MV-4-11 (cell line): ENCODE data around the gene LIPG.
"Not testable (repeated sequence)": the region's sequence is repeated elsewhere in the genome, so short reads cannot be mapped to it uniquely, and the experiment has no call there.

Experiments used
- DNase-seq: peaks from one replicate; lab custom pipeline; 2025; lab: John Stamatoyannopoulos, UW

Gene LIPG

DNA sequence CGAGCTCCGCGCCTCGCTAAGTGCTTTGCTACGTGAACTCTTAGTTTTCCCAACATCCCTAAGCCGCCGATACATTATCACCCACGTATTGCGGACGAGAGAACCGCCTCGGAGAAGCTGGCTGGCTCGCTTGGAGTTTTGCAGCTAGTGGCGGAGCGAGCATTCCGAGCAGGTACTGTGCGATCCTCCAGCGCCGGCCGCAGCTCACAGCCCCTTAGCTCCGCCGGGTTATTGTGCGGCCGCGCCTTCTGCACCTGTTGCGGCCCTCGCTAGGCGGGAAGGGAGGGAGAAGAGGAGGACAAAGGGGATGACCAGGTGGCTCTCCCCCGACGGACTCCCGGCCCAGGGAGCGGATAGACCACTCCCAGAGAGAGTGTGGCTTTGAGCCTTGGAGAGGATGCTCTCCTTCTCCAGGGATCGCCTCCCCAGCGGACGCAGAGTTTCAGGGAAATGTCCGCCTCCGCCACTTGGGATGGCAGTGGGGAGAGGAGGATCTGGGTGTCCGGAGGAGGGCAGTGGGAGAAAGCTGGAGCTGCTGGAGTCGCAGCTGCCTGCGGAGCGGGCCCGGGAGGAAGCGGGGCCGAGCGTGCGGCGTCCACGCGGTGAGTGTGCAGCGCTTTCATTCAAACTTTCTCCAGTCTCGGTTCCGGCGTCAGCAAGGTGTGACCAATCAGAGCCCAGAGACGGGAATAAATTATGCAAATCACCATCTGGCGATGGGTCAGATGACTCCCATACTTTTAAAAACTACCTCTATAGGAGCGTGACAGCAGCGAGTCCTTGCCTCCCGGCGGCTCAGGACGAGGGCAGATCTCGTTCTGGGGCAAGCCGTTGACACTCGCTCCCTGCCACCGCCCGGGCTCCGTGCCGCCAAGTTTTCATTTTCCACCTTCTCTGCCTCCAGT lies at the start of gene LIPG:
Gene LIPG (plus strand): TSS at position 769 of the 905 bp plus-strand sequence. CDS start 252 bp downstream, outside the sequence.
- no peak for DNase-seq

DNA sequence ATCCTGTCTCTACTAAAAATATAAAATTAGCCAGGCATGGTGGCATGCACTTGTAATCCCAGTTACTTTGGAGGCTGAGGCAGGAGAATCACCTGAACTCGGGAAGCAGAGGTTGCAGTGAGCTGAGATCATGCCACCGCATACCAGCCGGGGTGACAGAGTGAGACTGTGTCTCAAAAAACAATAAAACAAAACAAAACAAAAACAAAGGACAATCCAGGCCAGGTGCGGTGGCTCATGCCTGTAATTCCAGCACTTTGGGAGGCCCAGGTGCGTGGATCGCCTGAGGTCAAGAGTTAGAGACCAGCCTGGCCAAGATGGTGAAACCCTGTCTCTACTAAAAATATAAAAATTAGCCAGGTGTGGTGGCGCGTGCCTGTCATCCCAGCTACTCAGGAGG lies 49.0 kb upstream of the LIPG start:
- not testable (repeated sequence) for DNase-seq

DNA sequence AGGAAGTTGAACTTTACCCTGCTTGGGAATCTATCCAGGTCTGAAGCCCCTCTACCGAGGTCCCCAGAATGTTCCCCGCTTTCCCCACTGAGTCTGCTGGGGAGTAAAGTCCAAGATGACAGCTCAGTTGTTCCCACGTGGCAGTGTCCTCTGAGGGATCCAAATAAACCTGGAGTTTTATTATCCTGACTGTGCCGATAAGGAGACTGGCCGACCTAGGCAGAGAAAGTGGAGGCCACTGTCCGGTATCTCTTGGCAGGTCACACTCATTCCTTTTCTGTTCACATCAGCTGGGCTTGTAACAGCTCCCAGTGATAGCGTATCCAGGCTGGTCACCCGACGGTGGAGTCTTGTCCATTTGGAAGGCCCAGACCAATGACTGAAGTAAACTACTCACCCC lies 47.3 kb upstream of the LIPG start:
- no peak for DNase-seq

DNA sequence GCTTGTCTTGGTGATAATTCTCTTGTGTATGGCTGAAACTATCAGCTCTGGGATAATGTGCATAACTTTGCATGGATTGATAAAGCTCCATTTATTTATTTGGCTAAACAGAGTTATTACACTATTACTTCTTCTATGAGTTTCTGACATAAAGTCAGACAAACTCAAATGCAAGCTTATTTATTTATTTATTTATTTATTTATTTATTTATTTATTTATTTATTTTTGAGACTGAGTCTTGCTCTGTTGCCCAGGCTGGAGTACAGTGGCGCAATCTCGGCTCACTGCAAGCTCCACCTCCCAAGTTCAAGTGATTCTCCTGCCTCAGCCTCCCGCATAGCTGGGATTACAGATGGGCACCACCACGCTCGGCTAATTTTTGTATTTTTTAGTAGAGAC lies 46.9 kb upstream of the LIPG start:
- not testable (repeated sequence) for DNase-seq

DNA sequence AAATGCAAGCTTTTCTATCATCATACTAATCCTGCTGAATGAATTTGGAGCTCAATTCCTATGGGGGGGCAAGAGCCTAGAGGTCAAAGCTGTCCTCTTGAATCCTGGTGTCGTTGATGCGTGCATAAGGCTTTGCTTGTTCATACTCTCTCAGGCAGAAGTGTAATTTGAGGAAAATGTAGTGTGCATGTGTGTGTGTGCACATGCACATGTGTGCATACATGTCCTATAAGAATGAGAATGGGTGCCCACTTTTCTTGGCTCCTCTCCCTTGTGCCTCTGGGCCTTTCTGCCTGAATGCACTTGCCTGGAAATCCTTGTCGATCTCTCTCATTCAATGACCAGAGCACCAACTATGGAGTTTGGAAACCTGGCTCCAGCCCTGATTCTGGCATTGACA lies 46.3 kb upstream of the LIPG start:
- no peak for DNase-seq

DNA sequence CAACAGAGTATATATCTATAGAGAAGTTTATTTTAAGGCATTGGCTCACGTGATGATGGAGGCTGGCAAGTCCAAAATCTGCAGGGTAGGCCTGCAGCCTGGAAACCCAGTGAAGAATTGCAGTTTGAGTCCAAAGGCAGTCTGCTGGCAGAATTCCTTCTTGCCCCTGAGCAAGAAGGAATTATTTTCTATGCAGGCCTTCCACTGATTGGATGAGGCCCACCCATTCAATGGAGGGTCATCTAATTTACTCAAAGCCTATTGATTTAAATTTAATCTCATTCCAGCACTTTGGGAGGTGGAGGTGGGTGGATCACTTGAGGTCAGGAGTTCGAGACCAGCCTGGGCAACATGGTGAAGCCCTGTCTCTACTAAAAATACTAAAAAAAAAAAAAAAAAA lies 44.4 kb upstream of the LIPG start:
- no peak for DNase-seq

DNA sequence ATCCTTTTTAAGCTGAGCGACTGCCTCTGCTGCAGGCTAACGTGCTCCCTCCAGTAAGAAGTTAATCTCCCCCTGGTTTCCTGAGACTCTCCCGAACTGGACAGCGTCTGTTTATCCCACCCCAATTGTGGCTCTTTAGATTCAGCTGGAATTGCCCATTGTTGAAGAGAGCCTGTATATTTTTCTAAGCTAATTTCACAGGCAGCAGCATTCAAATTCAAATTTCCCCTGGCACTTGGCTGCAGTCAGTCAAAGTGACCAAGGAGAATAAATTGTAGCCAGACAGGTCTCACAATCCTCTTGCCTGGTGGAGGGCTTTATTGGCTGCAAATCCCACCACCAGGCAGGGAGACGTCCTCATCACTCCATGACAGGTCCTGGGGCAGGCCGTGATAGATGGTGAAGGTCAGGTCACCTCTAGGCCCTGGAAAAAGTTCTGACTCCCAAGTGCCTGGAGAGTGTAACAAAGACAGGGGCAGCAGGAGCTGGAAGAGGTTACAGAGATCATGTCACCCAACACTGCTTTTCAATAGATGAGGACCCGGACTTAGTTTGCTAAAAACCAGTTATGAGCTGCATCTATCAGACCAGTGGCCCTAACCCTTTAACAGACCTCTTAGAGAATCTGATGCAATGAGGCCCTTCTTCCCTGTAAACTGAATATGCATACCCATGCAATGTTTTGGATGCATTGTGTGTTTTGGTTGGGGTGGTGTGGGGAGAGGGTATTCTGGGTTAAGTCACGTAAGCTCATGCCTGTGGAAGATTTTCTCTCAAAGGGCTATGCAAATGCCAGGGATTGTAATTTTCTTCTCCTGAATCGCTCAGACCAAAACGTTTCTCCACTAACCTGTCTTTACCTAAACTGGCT lies 42.5 kb upstream of the LIPG start:
- peak; percentile 15 for DNase-seq

DNA sequence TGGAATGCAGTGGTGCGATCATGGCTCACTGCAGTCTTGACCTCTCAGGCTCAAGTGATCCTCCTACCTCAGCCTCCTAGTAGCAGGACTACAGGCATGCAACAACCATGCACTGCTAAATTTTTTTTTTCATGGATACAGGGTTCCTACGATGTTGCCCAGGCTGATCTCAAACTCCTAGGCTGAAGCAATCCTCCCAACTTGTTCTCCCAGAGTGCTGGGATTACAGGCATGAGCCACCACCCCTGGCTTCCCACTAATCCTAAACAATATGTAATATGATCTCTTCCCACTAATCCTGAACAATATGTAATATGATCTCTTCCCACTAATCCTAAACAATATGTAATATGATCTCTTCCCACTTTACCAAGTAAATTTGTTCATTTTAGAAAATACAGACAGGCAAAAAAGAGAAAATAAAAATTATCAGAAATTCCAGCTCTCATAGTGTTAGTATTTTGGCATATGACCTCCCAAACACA lies 41.2 kb upstream of the LIPG start:
- DNase-seq = no peak

DNA sequence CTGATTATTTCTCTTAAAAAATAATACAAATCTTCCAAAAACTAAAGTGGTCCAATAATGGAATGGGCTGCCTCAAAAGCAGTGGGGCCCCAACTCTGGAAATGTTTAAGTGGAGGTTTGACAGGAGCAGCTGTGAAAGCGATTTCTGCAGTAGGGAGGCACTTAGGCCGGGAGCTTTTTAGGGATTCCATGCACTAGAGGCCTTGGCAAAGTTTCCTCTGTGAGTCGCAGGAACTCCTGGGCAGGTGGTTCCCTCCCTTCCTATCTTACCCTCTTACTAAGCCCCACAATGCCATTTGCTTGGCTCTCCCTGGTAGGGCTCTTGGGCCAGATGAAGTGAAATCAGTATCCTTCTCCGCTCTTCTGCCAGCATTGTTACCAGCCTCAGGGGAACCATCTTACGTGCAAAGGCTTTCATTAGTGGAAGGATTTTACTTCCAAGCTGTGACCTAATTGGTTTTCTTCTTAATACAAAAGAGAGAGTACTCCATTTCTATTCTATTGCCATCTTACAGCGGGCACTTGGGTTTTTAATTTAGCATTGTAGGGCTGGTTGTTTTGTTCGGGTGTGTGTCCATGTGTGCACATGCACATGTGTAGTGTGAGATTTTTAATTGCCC lies 40.5 kb upstream of the LIPG start:
- no peak for DNase-seq

DNA sequence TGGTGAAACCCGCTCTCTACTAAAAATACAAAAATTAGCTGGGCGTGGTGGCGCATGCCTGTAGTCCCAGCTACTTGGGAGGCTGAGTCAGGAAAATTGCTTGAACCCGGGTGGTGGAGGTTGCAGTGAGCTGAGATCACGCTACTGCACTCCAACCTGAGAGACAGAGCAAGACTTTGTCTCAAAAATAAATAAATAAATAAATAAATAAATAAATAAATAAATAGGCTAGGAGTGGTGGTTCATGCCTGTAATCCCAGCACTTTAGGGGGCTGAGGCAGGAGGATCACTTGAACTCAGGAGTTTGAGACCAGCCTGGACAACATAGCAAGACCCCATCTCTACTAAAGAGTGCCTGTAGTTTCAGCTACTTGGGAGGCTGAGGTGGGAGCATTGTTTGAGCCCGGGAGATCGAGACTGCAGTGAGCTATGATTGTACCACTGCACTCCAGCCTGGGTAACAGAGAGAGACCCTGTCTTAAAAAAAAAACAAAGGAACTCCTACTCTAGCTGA lies 38.2 kb upstream of the LIPG start:
- not testable (repeated sequence) for DNase-seq

DNA sequence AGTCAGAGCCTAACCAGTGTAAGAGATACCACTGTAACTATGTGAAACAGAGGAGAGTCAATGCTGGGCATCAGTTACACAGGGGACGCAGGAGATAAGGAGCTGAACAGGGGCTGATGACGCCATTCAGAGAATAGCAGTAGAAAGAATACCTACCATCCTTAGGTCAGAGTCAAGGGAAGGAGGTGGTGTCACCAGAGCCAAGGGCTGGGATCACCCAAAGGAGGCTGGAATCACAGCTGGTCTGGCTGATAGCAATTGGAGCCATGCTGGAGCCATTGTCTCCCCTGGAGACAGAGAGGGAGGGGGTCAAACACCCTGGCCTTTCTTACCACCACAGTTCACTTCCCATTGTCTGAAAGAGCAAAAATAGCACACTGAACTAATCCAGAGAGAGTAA lies 37.5 kb upstream of the LIPG start:
- DNase-seq = no peak

DNA sequence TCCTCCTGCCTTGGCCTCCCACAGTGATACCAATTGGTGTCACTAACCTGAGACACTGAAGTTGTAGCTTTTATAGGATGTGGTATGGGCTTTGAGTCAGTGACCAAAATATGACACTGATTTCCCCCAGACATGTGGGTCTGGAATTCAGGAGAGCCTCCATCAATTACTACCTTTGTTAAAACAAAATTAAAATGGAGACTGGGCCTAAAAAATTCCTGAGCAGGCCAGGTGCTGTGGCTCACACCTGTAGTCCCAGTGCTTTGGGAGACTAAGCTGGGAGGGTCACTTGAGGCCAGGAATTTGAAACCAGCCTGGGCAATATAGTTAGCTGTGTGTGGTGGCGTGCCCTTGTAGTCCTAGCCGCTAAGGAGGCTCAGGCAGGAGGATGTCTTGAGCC lies 36.9 kb upstream of the LIPG start:
- DNase-seq = no peak

DNA sequence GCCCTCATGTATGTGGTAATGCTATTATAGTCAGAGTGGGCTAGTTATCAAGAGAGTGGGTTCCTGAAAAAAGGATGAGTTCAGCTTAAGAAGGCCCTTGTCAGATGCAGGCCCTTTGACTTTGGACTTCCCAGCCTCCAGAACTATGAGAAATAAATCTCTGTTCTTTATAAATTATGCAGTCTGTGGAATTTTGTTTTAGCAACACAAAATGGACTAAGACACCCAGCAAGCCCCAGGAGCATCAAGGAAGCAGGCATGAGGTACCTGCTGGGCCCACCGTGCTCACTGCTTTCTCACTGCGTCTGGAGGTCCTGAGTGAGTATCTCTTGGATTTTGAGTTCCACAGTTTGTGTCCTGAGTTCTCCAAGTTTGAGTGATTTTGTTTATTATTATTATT lies 35.9 kb upstream of the LIPG start:
- DNase-seq = no peak

DNA sequence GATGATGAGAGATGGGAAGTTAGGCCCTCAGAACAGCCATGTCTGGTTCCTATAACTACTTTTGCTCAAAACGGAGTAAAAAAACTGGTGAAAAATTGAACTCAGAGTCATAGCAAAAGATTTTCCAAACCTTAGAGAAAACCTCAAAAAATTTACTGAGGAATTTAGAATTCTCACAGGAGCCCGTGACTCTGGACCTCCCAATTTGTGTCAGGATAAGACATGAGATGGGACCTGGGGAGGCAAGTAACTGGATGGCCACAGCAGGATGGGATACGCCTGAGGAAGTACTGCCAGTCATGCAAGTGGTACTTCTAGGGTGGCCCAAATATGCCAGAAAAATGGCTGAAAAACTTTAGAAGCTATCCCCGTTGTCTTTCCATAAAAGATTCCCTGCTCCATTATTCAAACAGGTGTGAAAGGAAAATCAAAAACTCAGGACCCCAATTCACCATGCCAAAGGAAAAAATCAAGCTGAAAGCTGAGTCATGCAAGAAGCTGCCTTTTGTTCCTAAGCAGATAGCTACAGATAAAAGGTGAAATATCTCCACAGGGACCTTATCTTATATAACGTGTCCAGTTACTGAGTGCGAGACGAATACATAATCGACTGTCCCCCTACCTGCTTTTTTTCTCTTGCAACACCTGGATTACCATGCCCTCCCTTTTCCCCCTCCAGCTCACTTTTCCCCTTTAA lies 34.1 kb upstream of the LIPG start:
- no peak for DNase-seq

DNA sequence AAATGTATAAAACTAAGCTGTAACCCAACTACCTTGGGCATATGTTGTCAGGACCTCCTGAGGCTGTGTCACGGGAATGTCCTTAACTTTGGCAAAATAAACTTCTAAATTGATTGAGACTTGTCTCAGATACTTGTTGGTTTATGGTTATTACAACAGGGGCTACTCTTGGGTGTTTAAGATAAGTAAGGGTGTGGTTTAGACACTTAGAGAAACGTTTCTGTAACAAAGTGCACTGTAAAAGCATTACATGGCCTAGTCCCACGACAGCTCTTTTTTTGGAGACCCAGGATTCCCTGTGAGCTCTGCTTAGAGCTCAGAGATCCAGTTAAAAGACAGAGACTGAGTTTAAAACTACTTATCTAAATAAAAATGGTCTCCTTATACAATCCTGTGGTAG lies 32.3 kb upstream of the LIPG start:
- no peak for DNase-seq

DNA sequence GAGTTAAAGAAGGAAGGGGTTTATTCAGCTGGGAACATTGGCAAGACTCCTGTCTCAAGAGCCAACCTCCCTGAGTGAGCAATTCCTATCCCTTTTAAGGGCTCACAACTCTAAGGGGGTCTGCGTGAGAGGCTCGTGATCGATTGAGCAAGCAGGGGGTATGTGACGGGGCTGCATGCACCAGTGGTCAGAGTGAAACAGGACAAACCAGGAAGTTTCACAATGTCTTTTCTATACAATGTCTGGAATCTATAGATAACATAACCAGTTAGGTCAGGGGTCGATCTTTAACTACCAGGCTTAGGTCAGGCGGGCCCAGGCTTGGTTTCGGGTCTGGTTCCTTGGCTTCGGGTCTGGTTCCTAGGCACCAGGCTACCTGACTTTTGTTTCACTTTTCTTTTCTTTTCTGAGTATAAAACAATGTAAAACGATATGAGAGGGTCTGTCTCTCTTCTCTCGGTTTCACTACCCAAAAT lies 30.1 kb upstream of the LIPG start:
- peak; percentile 80 for DNase-seq

DNA sequence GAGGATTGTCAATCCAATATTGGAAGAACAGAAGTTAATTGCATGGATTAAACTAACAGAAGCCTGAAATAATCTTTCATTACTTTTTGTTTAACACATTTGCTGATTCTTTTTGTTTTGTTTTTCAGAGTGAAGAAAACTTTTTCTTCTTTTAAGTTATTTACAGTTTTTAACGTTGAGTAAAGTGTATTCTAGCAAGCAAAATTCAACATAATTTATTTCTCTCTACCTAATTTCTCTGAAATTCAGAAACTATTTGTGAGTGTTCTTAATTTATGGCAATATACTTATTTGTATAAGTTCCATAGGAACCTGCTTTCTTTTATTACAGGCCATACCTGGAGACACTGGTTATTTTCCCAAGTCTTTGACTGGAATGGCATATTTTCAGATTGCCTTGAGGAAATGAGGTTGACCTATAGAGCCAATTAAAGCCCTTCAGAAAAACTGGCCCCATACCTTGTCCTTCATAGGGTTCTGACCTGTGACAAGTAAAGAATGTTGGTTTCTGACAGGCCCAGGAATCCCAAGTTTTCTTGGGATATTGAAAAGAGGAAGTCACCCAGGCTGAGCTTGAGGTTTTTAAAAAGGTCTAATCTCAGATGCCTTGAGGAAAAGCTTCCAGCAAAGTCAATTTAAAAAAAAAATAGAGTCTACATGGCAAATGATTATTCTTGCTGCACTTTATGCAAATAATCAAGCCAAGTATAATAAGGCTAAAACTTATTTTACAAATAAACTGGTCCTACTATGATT lies 26.8 kb upstream of the LIPG start:
- DNase-seq = no peak

DNA sequence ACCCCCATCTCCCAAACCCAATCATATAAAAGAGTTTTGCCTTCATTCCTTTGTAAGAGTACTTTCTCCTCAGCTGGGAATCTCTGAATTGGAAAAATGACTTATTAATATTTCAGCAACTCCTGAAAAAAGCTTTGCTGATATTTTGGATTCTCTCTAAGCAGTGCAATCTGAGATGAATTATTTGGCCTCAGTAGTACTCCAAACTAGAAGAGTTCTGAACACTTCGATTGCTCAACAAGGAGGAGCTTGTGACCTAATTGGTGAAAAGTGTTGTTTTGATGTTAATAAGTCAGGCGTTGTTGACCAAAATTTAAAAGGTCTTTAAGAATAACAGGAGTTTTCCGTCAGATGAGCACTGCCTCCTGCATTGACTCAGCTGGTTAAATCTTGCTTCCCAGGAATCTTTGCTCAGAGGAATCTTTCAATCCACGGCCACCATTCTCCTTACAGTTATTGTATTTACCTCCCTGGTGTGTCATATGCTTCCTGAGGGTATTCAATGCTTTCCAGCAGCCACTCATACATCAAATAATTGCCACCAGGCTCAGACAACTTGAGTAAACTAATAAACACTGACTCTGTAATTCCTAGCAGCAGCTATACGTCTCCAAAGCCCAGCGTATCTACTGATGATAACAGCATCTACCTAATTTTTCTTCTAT lies 24.5 kb upstream of the LIPG start:
- DNase-seq = no peak

DNA sequence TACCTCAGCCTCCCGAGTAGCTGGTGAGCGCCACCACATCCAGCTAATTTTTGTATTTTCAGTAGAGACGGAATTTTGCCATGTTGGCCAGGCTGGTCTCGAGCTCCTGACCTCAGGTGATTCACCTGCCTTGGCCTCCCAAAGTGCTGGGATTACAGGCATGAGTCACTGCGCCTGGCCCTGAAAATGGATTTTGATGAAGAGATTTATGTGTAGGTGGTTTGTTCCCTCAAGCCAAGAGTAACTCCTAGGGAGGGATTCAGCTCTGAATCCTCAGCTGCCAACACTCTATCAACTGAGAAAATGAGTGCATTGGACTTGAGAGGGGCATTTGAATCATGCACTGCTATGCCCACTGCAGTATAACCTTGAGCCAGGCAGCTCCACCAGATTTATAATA lies 17.5 kb upstream of the LIPG start:
- no peak for DNase-seq

DNA sequence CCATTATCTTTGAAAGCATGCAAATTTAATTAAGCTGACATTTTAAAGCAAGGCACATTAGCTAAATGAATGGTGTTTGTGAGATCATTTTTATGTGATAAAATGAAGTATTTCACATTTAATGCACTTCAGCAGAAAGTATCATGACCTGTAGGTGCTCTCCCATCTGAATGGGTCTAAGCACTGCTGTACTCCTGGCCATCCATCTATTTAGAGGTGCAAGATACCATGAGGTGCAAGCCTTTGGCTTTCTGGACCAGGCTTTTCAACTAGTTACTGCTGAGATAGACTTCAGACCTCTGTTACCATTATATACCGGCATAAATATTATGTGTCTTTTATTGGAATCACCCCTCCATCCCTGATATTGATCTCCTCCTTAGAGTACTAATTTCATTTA lies 15.6 kb upstream of the LIPG start:
- DNase-seq = no peak
